ENCODE measurements around the gene BCAS1.

Gene BCAS1

GRCh38 chr20:53898556-53898931 is 171.8 kb downstream of the BCAS1 start:
- H3K27me3 ChIP-seq (ENCODE audit: control insufficient read depth, insufficient read depth, low read length): no peaks in the 10 kb centered on the region
- peaks cover 16% of the 10 kb centered on the region for H3K4me1 ChIP-seq (ENCODE audit: control insufficient read depth, insufficient read depth, low read length)
- no peaks in the 10 kb centered on the region for H3K9me3 ChIP-seq (ENCODE audit: control insufficient read depth, insufficient read depth, low read length)
- H3K36me3 ChIP-seq (ENCODE audit: control insufficient read depth, insufficient read depth, low read length): no peaks in the 10 kb centered on the region
- no peak overlapping the region for H3K4me3 ChIP-seq (ENCODE audit: low read depth, low read length)
- H3K9ac ChIP-seq (ENCODE audit: low read depth, low read length): no peak overlapping the region

GRCh38 chr20:53897884-53898555 is 172.4 kb downstream of the BCAS1 start:
- Histone ChIP-seq H3K36me3 (ENCODE audit: control insufficient read depth, insufficient read depth, low read length) (no peaks in the 10 kb centered on the region), H3K9me3 (ENCODE audit: control insufficient read depth, insufficient read depth, low read length) (no peaks in the 10 kb centered on the region), H3K27me3 (ENCODE audit: control insufficient read depth, insufficient read depth, low read length) (no peaks in the 10 kb centered on the region), H3K4me1 (ENCODE audit: control insufficient read depth, insufficient read depth, low read length) (peaks cover 17% of the 10 kb centered on the region), H3K9ac (ENCODE audit: low read depth, low read length) (no peak overlapping the region), H3K4me3 (ENCODE audit: low read depth, low read length) (no peak overlapping the region)

- no peaks in the 10 kb centered on the region for H3K36me3 ChIP-seq (ENCODE audit: control insufficient read depth, insufficient read depth, low read length)
- no peaks in the 10 kb centered on the region for H3K27me3 ChIP-seq (ENCODE audit: control insufficient read depth, insufficient read depth, low read length)
- H3K9me3 ChIP-seq (ENCODE audit: control insufficient read depth, insufficient read depth, low read length): no peaks in the 10 kb centered on the region
- no peak overlapping the region for H3K9ac ChIP-seq (ENCODE audit: low read depth, low read length)
- peaks cover 20% of the 10 kb centered on the region for H3K4me1 ChIP-seq (ENCODE audit: control insufficient read depth, insufficient read depth, low read length)
- no peak overlapping the region for H3K4me3 ChIP-seq (ENCODE audit: low read depth, low read length)
These were observed 173.7 kb downstream of the BCAS1 start for GRCh38 chr20:53896647-53897046.

DNA sequence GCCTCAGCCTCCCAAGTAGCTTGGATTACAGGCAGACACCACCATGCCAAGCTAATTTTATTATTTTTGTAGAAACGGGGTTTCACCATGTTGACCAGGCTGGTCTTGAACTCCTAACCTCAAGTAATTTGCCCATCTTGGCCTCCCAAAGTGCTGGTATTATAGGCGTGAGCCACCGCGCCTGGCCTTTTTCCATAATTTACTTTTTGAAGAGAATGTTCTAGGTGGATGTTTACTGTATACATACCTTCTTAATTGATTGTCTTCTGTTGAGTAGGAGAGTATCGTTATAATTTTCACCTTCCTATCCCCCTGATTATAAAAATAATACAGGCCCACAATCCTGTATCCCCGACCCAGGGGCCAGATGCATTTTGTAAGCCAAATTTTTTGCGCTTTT is 174.4 kb downstream of the BCAS1 start:
- Histone ChIP-seq H3K9me3 (ENCODE audit: control insufficient read depth, insufficient read depth, low read length) (no peaks in the 10 kb centered on the region), H3K4me1 (ENCODE audit: control insufficient read depth, insufficient read depth, low read length) (peaks cover 18% of the 10 kb centered on the region), H3K4me3 (ENCODE audit: low read depth, low read length) (no peak overlapping the region), H3K36me3 (ENCODE audit: control insufficient read depth, insufficient read depth, low read length) (no peaks in the 10 kb centered on the region), H3K27me3 (ENCODE audit: control insufficient read depth, insufficient read depth, low read length) (no peaks in the 10 kb centered on the region), H3K9ac (ENCODE audit: low read depth, low read length) (no peak overlapping the region)

DNA sequence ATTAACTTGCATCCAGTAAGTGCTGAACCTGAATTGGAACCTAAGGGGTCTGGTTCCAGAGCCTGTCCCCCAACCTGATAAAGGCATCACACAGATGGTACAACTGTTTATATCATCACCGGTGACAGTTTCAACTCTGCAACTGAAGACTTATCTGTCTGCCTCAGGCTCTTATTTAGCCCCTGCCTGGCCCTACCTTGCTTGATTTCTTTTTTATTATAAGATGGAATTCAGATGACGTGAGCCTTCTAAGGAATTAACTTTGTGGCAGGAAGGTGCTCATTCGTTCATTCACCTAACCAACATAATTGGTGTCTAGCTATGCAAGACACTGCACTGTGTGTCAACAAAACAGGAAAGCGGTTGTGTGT is 175.0 kb downstream of the BCAS1 start:
- no peaks in the 10 kb centered on the region for H3K36me3 ChIP-seq (ENCODE audit: control insufficient read depth, insufficient read depth, low read length)
- no peaks in the 10 kb centered on the region for H3K9me3 ChIP-seq (ENCODE audit: control insufficient read depth, insufficient read depth, low read length)
- no peak overlapping the region for H3K4me3 ChIP-seq (ENCODE audit: low read depth, low read length)
- H3K9ac ChIP-seq (ENCODE audit: low read depth, low read length): no peak overlapping the region
- no peaks in the 10 kb centered on the region for H3K27me3 ChIP-seq (ENCODE audit: control insufficient read depth, insufficient read depth, low read length)
- H3K4me1 ChIP-seq (ENCODE audit: control insufficient read depth, insufficient read depth, low read length): peaks cover 18% of the 10 kb centered on the region

DNA sequence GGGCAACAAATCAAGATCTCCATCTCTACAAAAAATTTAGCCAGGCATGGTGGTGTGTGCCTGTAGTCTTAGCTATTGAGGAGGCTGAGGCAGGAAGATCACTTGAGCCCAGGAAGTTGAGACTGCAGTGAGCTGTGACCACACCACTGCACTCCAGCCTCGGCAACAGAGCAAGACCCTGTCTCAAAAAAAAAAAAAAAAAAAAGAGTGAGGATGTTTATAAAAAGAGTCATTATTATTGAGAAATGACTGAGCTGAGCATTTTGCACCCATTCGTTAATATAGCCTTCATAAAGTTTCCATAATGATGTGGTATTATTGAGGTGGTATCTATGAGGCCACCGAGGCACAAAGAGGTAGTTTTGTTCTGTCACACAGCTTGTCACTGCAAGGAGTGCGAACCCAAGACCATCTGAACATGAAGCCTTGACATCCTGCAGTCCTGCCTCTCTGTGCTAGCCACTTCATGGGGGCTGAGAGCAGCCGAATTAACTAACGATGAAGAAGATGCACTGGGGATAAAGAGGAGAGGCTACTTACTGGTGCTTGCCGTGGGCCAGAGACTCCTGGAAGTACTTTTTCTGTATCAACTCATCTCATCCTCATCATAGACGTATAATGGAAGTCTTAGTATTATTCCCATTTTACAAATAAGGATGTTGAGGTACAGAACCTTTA is 175.5 kb downstream of the BCAS1 start:
- no peak overlapping the region for H3K9ac ChIP-seq (ENCODE audit: low read depth, low read length)
- no peaks in the 10 kb centered on the region for H3K27me3 ChIP-seq (ENCODE audit: control insufficient read depth, insufficient read depth, low read length)
- no peaks in the 10 kb centered on the region for H3K36me3 ChIP-seq (ENCODE audit: control insufficient read depth, insufficient read depth, low read length)
- no peaks in the 10 kb centered on the region for H3K9me3 ChIP-seq (ENCODE audit: control insufficient read depth, insufficient read depth, low read length)
- H3K4me1 ChIP-seq (ENCODE audit: control insufficient read depth, insufficient read depth, low read length): peaks cover 18% of the 10 kb centered on the region
- no peak overlapping the region for H3K4me3 ChIP-seq (ENCODE audit: low read depth, low read length)
